GM12878 (cell line): ENCODE measurements around the gene GALC. TPM values are rescaled to one million over a fixed set of nuclear protein-coding genes. Genes with fewer than 3 reads are reported as not detected.

Source experiments
- ATAC-seq: fragments of 200-7000 bp; cut with Tn5 transposase; 3 replicates; pipeline ENCODE4 v1.9.1; 2020; ENCODE audit warnings: mild to moderate bottlenecking, moderate library complexity
- BruUV-seq: library from RNA; stranded (reverse); fragments of 400-500 nt; replicated peaks from 2 replicates; lab custom pipeline; 2021; lab: Mats Ljungman, UMichigan
- CTCF ChIA-PET: fragments of 300-600 bp; sonication (Branson Sonifier 250); formaldehyde crosslinking; extraction: SDS; loops from one replicate; lab custom pipeline; 2021; ENCODE audit warnings: inconsistent platforms; lab: Yijun Ruan, JAX
- POLR2A ChIA-PET: fragments of 350-600 bp; formaldehyde crosslinking; extraction: SDS; loops from one replicate; lab custom pipeline; 2021; ENCODE audit warnings: inconsistent platforms; lab: Charles Lee
- RAD21 ChIA-PET: fragments of 300-600 bp; sonication (Branson Sonifier 250); formaldehyde crosslinking; loops from one replicate; lab custom pipeline; 2023; ENCODE audit warnings: antibody characterized with exemption; ENCODE audit not compliant: unreplicated experiment; lab: Charles Lee
- SMC1A ChIA-PET: fragments of 300-600 bp; sonication (Branson Sonifier 250); formaldehyde crosslinking; loops from one replicate; lab custom pipeline; 2023; ENCODE audit not compliant: unreplicated experiment, uncharacterized antibody; lab: Charles Lee
- DNase-seq: peaks from one replicate; pipeline ENCODE4 v3.0.0-alpha.2; 2011; ENCODE audit warnings: low read depth, low spot score
- FAIRE-seq: peaks from 3 replicates; lab custom pipeline; 2011; peaks lifted over from hg19 to GRCh38; lab: Jason Lieb, UNC
- H2AFZ ChIP-seq: 2 replicates; pipeline ENCODE4 v1.6.0; 2011; ENCODE audit warnings: low read depth, low read length, control low read depth; ENCODE audit not compliant: control insufficient read depth
- H3K27ac ChIP-seq: 2 replicates; pipeline ENCODE4 v1.5.1; 2011; ENCODE audit warnings: control low read depth; ENCODE audit not compliant: control insufficient read depth, insufficient read depth
- H3K27me3 ChIP-seq, 2 experiments: replicated peaks in 1 of 2; 2 replicates each; pipeline versions ENCODE4 v1.6.0 to v1.6.1; 2011; ENCODE audit warnings: low read length in 1 of 2; ENCODE audit not compliant: control insufficient read depth in 2 of 2, insufficient read depth in 2 of 2
- H3K36me3 ChIP-seq, 2 experiments: 2 replicates each; pipeline ENCODE4 v1.5.1; 2011; ENCODE audit warnings: low read length in 1 of 2; ENCODE audit not compliant: control insufficient read depth in 2 of 2, insufficient read depth in 2 of 2
- H3K4me1 ChIP-seq: 2 replicates; pipeline ENCODE4 v1.6.1; 2011; ENCODE audit warnings: mild to moderate bottlenecking, low read length, moderate library complexity, mixed read lengths; ENCODE audit not compliant: control insufficient read depth, insufficient read depth
- H3K4me2 ChIP-seq: 2 replicates; pipeline ENCODE4 v1.6.0; 2011; ENCODE audit warnings: control low read depth; ENCODE audit not compliant: control insufficient read depth, insufficient read depth
- H3K4me3 ChIP-seq: fragments of 200-600 bp; sonication (generic); 2 replicates; pipeline ENCODE4 v1.5.1; 2016
- H3K79me2 ChIP-seq: 2 replicates; pipeline ENCODE4 v1.6.0; 2011; ENCODE audit warnings: low read length; ENCODE audit not compliant: control insufficient read depth, insufficient read depth
- H3K9ac ChIP-seq: 2 replicates; pipeline ENCODE4 v1.8.0; 2011; ENCODE audit warnings: low read length, control low read depth, mixed read lengths; ENCODE audit not compliant: control insufficient read depth, insufficient read depth
- H3K9me3 ChIP-seq: replicated peaks from 3 replicates; pipeline ENCODE4 v1.5.1; 2011; ENCODE audit warnings: mild to moderate bottlenecking, low read length; ENCODE audit not compliant: control insufficient read depth, insufficient read depth
- H4K20me1 ChIP-seq: 2 replicates; pipeline ENCODE4 v1.6.0; 2011; ENCODE audit not compliant: control insufficient read depth, insufficient read depth
- CREB1 ChIP-seq: IDR thresholded peaks from 2 replicates; pipeline ENCODE4 v1.6.1; 2012; ENCODE audit warnings: low read depth, mild to moderate bottlenecking, inconsistent platforms
- EED ChIP-seq: sonication (generic); IDR thresholded peaks from 2 replicates; pipeline ENCODE4 v1.6.1; 2016; ENCODE audit warnings: antibody characterized with exemption, low read depth
- EP300 ChIP-seq, 2 experiments: fragments of 150-350 bp in 1 of 2; IDR thresholded peaks; 2 replicates each; pipeline ENCODE4 v1.6.1; 2011 to 2012; ENCODE audit warnings: low read depth in 2 of 2, low read length in 2 of 2, borderline replicate concordance in 1 of 2, improper control_type of control experiment in 1 of 2, inconsistent platforms in 1 of 2; ENCODE audit not compliant: control insufficient read depth in 1 of 2
- ETV6 ChIP-seq, 2 experiments: fragments of 450-650 bp in 1 of 2; IDR thresholded peaks in 1 of 2; conservative IDR thresholded peaks in 1 of 2; 2 replicates each; pipeline ENCODE4 v1.6.1; 2014; ENCODE audit warnings: antibody characterized with exemption in 1 of 2, borderline replicate concordance in 1 of 2, low read depth in 1 of 2, mild to moderate bottlenecking in 1 of 2, moderate library complexity in 1 of 2
- FOXM1 ChIP-seq: IDR thresholded peaks from 2 replicates; pipeline ENCODE4 v1.6.1; 2012; ENCODE audit warnings: low read depth, mild to moderate bottlenecking, inconsistent platforms, low read length, moderate library complexity
- GABPA ChIP-seq: IDR thresholded peaks from 2 replicates; pipeline ENCODE4 v1.6.1; 2014; ENCODE audit warnings: antibody characterized with exemption, low read depth, mild to moderate bottlenecking, inconsistent platforms
- IKZF1 ChIP-seq: fragments of 450-650 bp; conservative IDR thresholded peaks from 2 replicates; pipeline ENCODE4 v1.6.1; 2017; ENCODE audit warnings: antibody characterized with exemption, mild to moderate bottlenecking
- IKZF2 ChIP-seq, 2 experiments: fragments of 450-650 bp; IDR thresholded peaks; 2 replicates each; pipeline ENCODE4 v1.6.1; 2017; ENCODE audit warnings: mild to moderate bottlenecking in 2 of 2, moderate library complexity in 2 of 2
- MLLT1 ChIP-seq: fragments of 450-650 bp; IDR thresholded peaks from 2 replicates; pipeline ENCODE4 v1.6.1; 2016; ENCODE audit warnings: mild to moderate bottlenecking
- MTA3 ChIP-seq: IDR thresholded peaks from 2 replicates; pipeline ENCODE4 v1.6.1; 2012; ENCODE audit warnings: low read length, inconsistent platforms, borderline replicate concordance
- NBN ChIP-seq: fragments of 450-650 bp; IDR thresholded peaks from 2 replicates; pipeline ENCODE4 v1.6.1; 2016
- NFYB ChIP-seq: IDR thresholded peaks from 2 replicates; pipeline ENCODE4 v1.6.1; 2011; ENCODE audit warnings: low read depth, mild to moderate bottlenecking, low read length, improper control_type of control experiment, moderate library complexity; ENCODE audit not compliant: insufficient read depth
- NKRF ChIP-seq: fragments of 450-650 bp; conservative IDR thresholded peaks from 2 replicates; pipeline ENCODE4 v1.6.1; 2017; ENCODE audit warnings: mild to moderate bottlenecking, moderate library complexity
- PAX5 ChIP-seq: IDR thresholded peaks from 2 replicates; pipeline ENCODE4 v1.6.1; 2011; ENCODE audit warnings: low read depth, low read length, borderline replicate concordance
- RUNX3 ChIP-seq: IDR thresholded peaks from 2 replicates; pipeline ENCODE4 v1.6.1; 2012; ENCODE audit warnings: low read length, inconsistent platforms
- SP1 ChIP-seq: IDR thresholded peaks from one replicate; pipeline ENCODE4 v1.6.1; 2011; ENCODE audit warnings: low read depth, low read length
- SPI1 ChIP-seq: IDR thresholded peaks from 2 replicates; pipeline ENCODE4 v1.6.1; 2011; ENCODE audit warnings: low read depth, mild to moderate bottlenecking, low read length, moderate library complexity, borderline replicate concordance; ENCODE audit not compliant: insufficient read depth
- WGBS: methylation state at CpG from one replicate; pipeline ENCODE4 v1.1.6; 2016; ENCODE audit warnings: low lambda C conversion rate; ENCODE audit not compliant: insufficient replicate concordance, insufficient coverage; ENCODE audit errors: missing lambda C conversion rate; 5-methylcytosine and 5-hydroxymethylcytosine counted together
- in situ Hi-C: fragments of 300-500 bp; cut with MboI; formaldehyde crosslinking; loops from 9 replicates; pipeline ENCODE4 v1.14.3; 2018; ENCODE audit warnings: mixed read lengths
- intact Hi-C: fragments of 100-400 bp; cut with micrococcal nuclease; formaldehyde crosslinking; loops from one replicate; pipeline ENCODE4 v1.14.2; 2022; ENCODE audit not compliant: unreplicated experiment
- polyA plus RNA-seq, 11 experiments: library from polyadenylated mRNA; depleted of rRNA in 4 of 11; unstranded in 6 of 11; stranded (reverse) in 5 of 11; fragments of >200 nt; fragmentation: Nextera tagmentation in 4 of 11; fragmentation: Illumina TruSeq in 1 of 11; extraction: Ambion mirVana in 4 of 11; extraction: Trizol in 1 of 11; gene quantifications; 1 replicate in 1 of 11; 2 replicates in 10 of 11; pipeline versions ENCODE4 v1.2.1 to v1.2.3, GENCODE V29; 2011 to 2016; ENCODE audit warnings: inconsistent platforms in 2 of 11, missing spikeins in 2 of 11, low read depth in 1 of 11
- total RNA-seq, 4 experiments: library from RNA; depleted of rRNA in 3 of 4; stranded (reverse); fragments of >200 nt in 3 of 4; fragmentation: Illumina TruSeq in 1 of 4; extraction: Trizol in 1 of 4; gene quantifications; 2 replicates each; pipeline versions ENCODE4 v1.2.1 to v1.2.3, GENCODE V29; 2013 to 2021

The GALC gene
- total and polyA plus RNA-seq, 10 of the 15 experiments (the other 5 are each of a cell fraction or from before 2014, with no cell fraction given) = 1.3 to 14.0 (median 4.5) TPM

GRCh38 chr14:88003425-88003824 is 10.4 kb upstream of the GALC start (continued):
- TF ChIP-seq RUNX3 (peak; percentile 29; the same call in 1 of the 2 replicates), EP300 (IDR thresholded peaks at IDR 0.05; ENCODE audit: borderline replicate concordance in 1 of 2, control insufficient read depth in 1 of 2, low read depth in 2 of 2, low read length in 2 of 2) (0 out of 4 replicates have a peak, but pooled peaks of 1 of the 2 experiments have one; percentile 1)

- POLR2A ChIA-PET = interaction anchor here (10.0 kb wide), 1 partner anchor 9 kb away, joined by 122 read pairs; the partner anchor contains the start of gene GALC
- peak; percentile 11; the same call in 2 of the 3 replicates for ATAC-seq
- in situ Hi-C loops = no loop called here
- H3K4me2 ChIP-seq = peak overlapping the region; percentile 62
- BruUV-seq = no TSS peak
- H4K20me1 ChIP-seq = no peaks in the 10 kb centered on the region
- peaks cover 21% of the 10 kb centered on the region for H3K79me2 ChIP-seq
- H2AFZ ChIP-seq = peak overlapping the region; percentile 55; the same call in 1 of the 2 replicates
- no peaks in the 10 kb centered on the region for H3K27me3 ChIP-seq
- SMC1A ChIA-PET = interaction anchor here (1.0 to 9.7 kb wide), 3 partner anchors 9 to 63 kb away, joined by 3 to 158 read pairs (median 5); partner anchors contain the start of gene GALC
- no peaks in the 10 kb centered on the region for H3K36me3 ChIP-seq
- 0 out of 2 replicates have a peak overlapping the region, but pooled peaks have one; percentile 6 for H3K27ac ChIP-seq
- no peaks in the 10 kb centered on the region; the same call in 2 of the 3 replicates for H3K9me3 ChIP-seq
- no peak overlapping the region for H3K4me3 ChIP-seq
- no peak for DNase-seq
- intact Hi-C loops = no loop called here
- RAD21 ChIA-PET = interaction anchor here (6.3 kb wide), 1 partner anchor 9 kb away, joined by 107 read pairs; the partner anchor contains the start of gene GALC
- no peak overlapping the region for H3K9ac ChIP-seq
- CTCF ChIA-PET = interaction anchor here (0.6 to 3.3 kb wide), 3 partner anchors 9 to 13 kb away, joined by 3 to 18 read pairs (median 7); partner anchors contain the start of gene GALC
- no peak for FAIRE-seq
- peaks cover 16% of the 10 kb centered on the region for H3K4me1 ChIP-seq
- WGBS = 63% methylated on average over 4 of the region's 4 CpGs
- peak; percentile 62; the same call in 1 of the 2 replicates for TF ChIP-seq EED
- no peak for TF ChIP-seq PAX5
- no peak for TF ChIP-seq NFYB
- no peak for TF ChIP-seq MLLT1
- TF ChIP-seq NBN = 0 out of 2 replicates have a peak, but pooled peaks have one; percentile 21
- peak; percentile 69; the same call in 1 of the 2 replicates for TF ChIP-seq SPI1
- no peak for TF ChIP-seq NKRF
- TF ChIP-seq GABPA = no peak
- TF ChIP-seq CREB1 = 0 out of 2 replicates have a peak, but pooled peaks have one; percentile 36
- peak; percentile 27; the same call in 1 of the 2 replicates for TF ChIP-seq IKZF1
- no peak for TF ChIP-seq MTA3
- peak; percentile 47; the same call in 1 of the 2 replicates for TF ChIP-seq FOXM1
- TF ChIP-seq RUNX3 = peak; percentile 82
- peak; percentile 25 to 36; a peak in 1 of 4 replicates for TF ChIP-seq IKZF2 (IDR thresholded peaks at IDR 0.05)
- TF ChIP-seq SP1 = peak; percentile 41
- peak in 1 of 2 experiments; percentile 66; a peak in 2 of 4 replicates for TF ChIP-seq ETV6 (conservative IDR thresholded peaks at IDR 0.05 in 1 of 2, IDR thresholded peaks at IDR 0.05 in 1 of 2; ENCODE audit: borderline replicate concordance in 1 of 2, low read depth in 1 of 2)
These were observed 9.6 kb upstream of the GALC start for GRCh38 chr14:88002421-88003075.
